ENCODE data around the gene DFFB.

GRCh38 chr1:3809680-3810079 lies 47.6 kb upstream of the DFFB start:
- TF ChIP-seq TAF1 (IDR thresholded peaks at IDR 0.05; ENCODE audit: low read depth): no peak
- TF ChIP-seq FOXM1 (IDR thresholded peaks at IDR 0.05; ENCODE audit: borderline replicate concordance, low read depth): no peak
- no peak for TF ChIP-seq ZBTB7A (IDR thresholded peaks at IDR 0.05; ENCODE audit: low read depth)
- no peak for TF ChIP-seq CREB1 (IDR thresholded peaks at IDR 0.05; ENCODE audit: low read depth)
- TF ChIP-seq RAD21 (IDR thresholded peaks at IDR 0.05; ENCODE audit: low read depth): no peak
- no peak for TF ChIP-seq NFIC (IDR thresholded peaks at IDR 0.05)
- no peak for TF ChIP-seq EGR1 (IDR thresholded peaks at IDR 0.05)
